HCT116 (cell line): ENCODE results near the gene ZFHX3. TPM values are rescaled to one million over a fixed set of nuclear protein-coding genes. Genes with fewer than 3 reads are reported as not detected.

ENCODE experiments used
- ATAC-seq: fragments of 200-7000 bp; cut with Tn5 transposase; 2 replicates; pipeline ENCODE4 v1.9.1; 2020; ENCODE audit warnings: mild to moderate bottlenecking, moderate library complexity
- BruUV-seq: library from RNA; stranded (reverse); fragments of 400-500 nt; replicated peaks from 2 replicates; lab custom pipeline; 2021; lab: Mats Ljungman, UMichigan
- CTCF ChIA-PET: fragments of 300-600 bp; sonication (Branson Sonifier 250); formaldehyde crosslinking; loops from one replicate; lab custom pipeline; 2021; ENCODE audit warnings: antibody characterized with exemption; lab: Charles Lee
- POLR2A ChIA-PET: fragments of 300-600, 350-600 bp; sonication (Branson Sonifier 250); formaldehyde crosslinking; loops from one replicate; lab custom pipeline; 2021; ENCODE audit warnings: antibody characterized with exemption; lab: Charles Lee
- RAD21 ChIA-PET, 2 experiments: fragments of 300-600 bp; sonication (Branson Sonifier 250); formaldehyde crosslinking; loops; one replicate each; lab custom pipeline; 2023; ENCODE audit warnings: low total read pairs in 2 of 2; ENCODE audit not compliant: uncharacterized antibody in 2 of 2, unreplicated experiment in 2 of 2, low non-redundant PET in 1 of 2; lab: Charles Lee
- DNase-seq: peaks from one replicate; pipeline ENCODE4 v3.0.0-alpha.2; 2010; ENCODE audit warnings: low read depth, low spot score
- H2AFZ ChIP-seq: fragments of 200-600 bp; shearing (Covaris generic), sonication (generic); 2 replicates; pipeline ENCODE4 v1.6.1; 2017; ENCODE audit warnings: low read depth, mixed run types, mixed read lengths, antibody characterized with exemption, low read length; ENCODE audit not compliant: poor library complexity, severe bottlenecking
- H3K27ac ChIP-seq: 2 replicates; pipeline ENCODE4 v1.5.1; 2012; ENCODE audit warnings: low read depth, low read length
- H3K27me3 ChIP-seq: fragments of 200-600 bp; sonication (generic); 2 replicates; pipeline ENCODE4 v1.6.1; 2016; ENCODE audit warnings: mixed run types, low read length, mixed read lengths; ENCODE audit not compliant: insufficient read depth
- H3K36me3 ChIP-seq, 2 experiments: fragments of 200-500 bp in 1 of 2; fragments of 200-600 bp in 1 of 2; sonication (Bioruptor generic) in 1 of 2; sonication (generic) in 1 of 2; 2 replicates each; pipeline versions ENCODE4 v1.5.1 to v1.6.1; 2014 to 2016; ENCODE audit warnings: low read length in 2 of 2, inconsistent platforms in 1 of 2, mixed read lengths in 1 of 2, mixed run types in 1 of 2; ENCODE audit not compliant: insufficient read depth in 2 of 2, control insufficient read depth in 1 of 2
- H3K4me1 ChIP-seq, 2 experiments: fragments of 200-600 bp in 1 of 2; sonication (generic) in 1 of 2; 2 replicates each; pipeline versions ENCODE4 v1.5.1 to v1.6.1; 2012 to 2017; ENCODE audit warnings: low read length in 2 of 2, inconsistent platforms in 1 of 2, mild to moderate bottlenecking in 1 of 2, mixed read lengths in 1 of 2, mixed run types in 1 of 2, moderate library complexity in 1 of 2; ENCODE audit not compliant: insufficient read depth in 2 of 2, control insufficient read depth in 1 of 2
- H3K4me2 ChIP-seq: fragments of 200-600 bp; sonication (generic); 2 replicates; pipeline ENCODE4 v1.6.1; 2017; ENCODE audit warnings: mixed run types, low read length, mixed read lengths
- H3K4me3 ChIP-seq, 2 experiments: fragments of 200-600 bp in 1 of 2; sonication (generic) in 1 of 2; replicated peaks in 1 of 2; 2 replicates each; pipeline ENCODE4 v1.5.1; 2011 to 2016; ENCODE audit warnings: low read length in 2 of 2, control low read depth in 1 of 2, low read depth in 1 of 2, mild to moderate bottlenecking in 1 of 2, mixed read lengths in 1 of 2, mixed run types in 1 of 2
- H3K79me2 ChIP-seq: fragments of 200-600 bp; sonication (generic); 2 replicates; pipeline ENCODE4 v1.6.1; 2017; ENCODE audit warnings: mild to moderate bottlenecking, mixed run types, low read length, moderate library complexity, mixed read lengths; ENCODE audit not compliant: insufficient read depth
- H3K9ac ChIP-seq: fragments of 200-600 bp; sonication (generic); 2 replicates; pipeline ENCODE4 v1.6.1; 2016; ENCODE audit warnings: low read length, mixed read lengths
- H3K9me2 ChIP-seq: fragments of 200-600 bp; sonication (generic), shearing (Covaris generic); 2 replicates; pipeline ENCODE4 v1.6.1; 2017; ENCODE audit warnings: mixed run types, mild to moderate bottlenecking, moderate library complexity; ENCODE audit not compliant: insufficient read depth
- H3K9me3 ChIP-seq, 2 experiments: fragments of 200-500 bp in 1 of 2; fragments of 200-600 bp in 1 of 2; sonication (Bioruptor generic) in 1 of 2; sonication (generic) in 1 of 2; 2 replicates each; pipeline ENCODE4 v1.6.1; 2014 to 2017; ENCODE audit warnings: low read length in 2 of 2, mixed read lengths in 2 of 2, inconsistent platforms in 1 of 2, low read depth in 1 of 2, mild to moderate bottlenecking in 1 of 2, mixed run types in 1 of 2, moderate library complexity in 1 of 2; ENCODE audit not compliant: control insufficient read depth in 1 of 2, insufficient read depth in 1 of 2
- H4K20me1 ChIP-seq: fragments of 200-600 bp; sonication (generic), shearing (Covaris generic); 2 replicates; pipeline ENCODE4 v1.6.1; 2017; ENCODE audit warnings: mixed run types, mild to moderate bottlenecking, moderate library complexity; ENCODE audit not compliant: insufficient read depth
- CBX3 ChIP-seq: IDR thresholded peaks from 2 replicates; pipeline ENCODE4 v1.6.1; 2012; ENCODE audit warnings: low read depth
- CTCF ChIP-seq, 3 experiments: fragments of 200-600 bp in 1 of 3; sonication (generic) in 1 of 3; IDR thresholded peaks in 2 of 3; conservative IDR thresholded peaks in 1 of 3; 2 replicates each; pipeline ENCODE4 v1.5.1; 2012 to 2017; ENCODE audit warnings: low read depth in 2 of 3, low read length in 2 of 3, antibody characterized with exemption in 1 of 3, borderline replicate concordance in 1 of 3, control low read depth in 1 of 3, mild to moderate bottlenecking in 1 of 3, mixed read lengths in 1 of 3, mixed run types in 1 of 3, moderate library complexity in 1 of 3; ENCODE audit not compliant: insufficient read depth in 1 of 3
- ELF1 ChIP-seq: IDR thresholded peaks from 2 replicates; pipeline ENCODE4 v1.6.1; 2012; ENCODE audit warnings: low read depth, borderline replicate concordance
- EZH2 ChIP-seq: fragments of 200-600 bp; sonication (generic); IDR thresholded peaks from 2 replicates; pipeline ENCODE4 v1.6.1; 2017; ENCODE audit warnings: antibody characterized with exemption, mixed run types
- EZH2phosphoT487 ChIP-seq: fragments of 200-600 bp; IDR thresholded peaks from 2 replicates; pipeline ENCODE4 v1.6.1; 2018; ENCODE audit warnings: antibody characterized with exemption, borderline replicate concordance
- FOSL1 ChIP-seq: IDR thresholded peaks from 2 replicates; pipeline ENCODE4 v1.6.1; 2012; ENCODE audit warnings: low read depth
- SP1 ChIP-seq: IDR thresholded peaks from 2 replicates; pipeline ENCODE4 v1.6.1; 2012; ENCODE audit warnings: low read depth
- YY1 ChIP-seq: IDR thresholded peaks from 2 replicates; pipeline ENCODE4 v1.6.1; 2011; ENCODE audit warnings: low read length, low read depth, moderate library complexity, mild to moderate bottlenecking; ENCODE audit not compliant: insufficient replicate concordance; ENCODE audit errors: extremely low read depth
- intact Hi-C: fragments of 100-400 bp; cut with micrococcal nuclease; formaldehyde crosslinking; loops from 2 replicates; pipeline ENCODE4 v1.10.0; 2022
- total RNA-seq: library from RNA; stranded (reverse); gene quantifications from one replicate; pipeline ENCODE4 v1.2.1, GENCODE V29; 2021; ENCODE audit not compliant: unreplicated experiment

The ZFHX3 gene
- total RNA-seq, 1 experiment from 2014 or later: 6.3 TPM

GRCh38 chr16:72841506-72841905 is 206.4 kb downstream of the ZFHX3 start:
- POLR2A ChIA-PET: no interaction called here

More at GRCh38 chr16:72841506-72841905, 206.4 kb downstream of the ZFHX3 start:
- Histone ChIP-seq H3K27me3 (no peaks in the 10 kb centered on the region), H3K27ac (no peak overlapping the region), H3K4me1 (no peaks in the 10 kb centered on the region), H2AFZ (no peak overlapping the region), H3K9ac (no peak overlapping the region), H3K36me3 (no peaks in the 10 kb centered on the region), H3K4me3 (no peak overlapping the region), H4K20me1 (no peaks in the 10 kb centered on the region), H3K9me3 (no peaks in the 10 kb centered on the region), H3K79me2 (no peaks in the 10 kb centered on the region), H3K9me2 (no peaks in the 10 kb centered on the region), H3K4me2 (no peak overlapping the region)
- CTCF ChIA-PET: interaction anchor here (1.9 kb wide), 1 partner anchor 9 kb away, joined by 12 read pairs; no protein-coding TSS in a partner anchor
- TF ChIP-seq CTCF (IDR thresholded peaks at IDR 0.05 in 2 of 3, conservative IDR thresholded peaks at IDR 0.05 in 1 of 3; ENCODE audit: borderline replicate concordance in 1 of 3, insufficient read depth in 1 of 3, low read depth in 2 of 3, low read length in 2 of 3) (no peak), EZH2 (no peak), SP1 (no peak), ELF1 (no peak), EZH2phosphoT487 (no peak), YY1 (no peak), FOSL1 (no peak), CBX3 (no peak)
- DNase-seq (no peak), ATAC-seq (no peak)
- BruUV-seq: no TSS peak
- RAD21 ChIA-PET: no interaction called here
- intact Hi-C loops: no loop called here
